OCI-LY3 (cell line): Measurements from ENCODE around the gene ZSCAN29.

ENCODE experiments used
- H2AFZ ChIP-seq: fragments of 200-600, 300-600 bp; shearing (Covaris generic); 2 replicates; pipeline ENCODE4 v1.6.0; 2014; ENCODE audit warnings: antibody characterized with exemption, low read depth, low read length
- H3K27ac ChIP-seq: fragments of 200-600, 300-600 bp; sonication (generic); 2 replicates; pipeline ENCODE4 v1.5.1; 2014; ENCODE audit warnings: mild to moderate bottlenecking, low read length, moderate library complexity, mixed read lengths
- H3K27me3 ChIP-seq: fragments of 200-600, 300-600 bp; sonication (generic); 2 replicates; pipeline ENCODE4 v1.6.1; 2014; ENCODE audit warnings: low read depth, low read length, mixed read lengths
- H3K36me3 ChIP-seq: fragments of 200-600, 300-600 bp; sonication (generic); replicated peaks from 2 replicates; pipeline ENCODE3; 2014; ENCODE audit warnings: low read depth, low read length, mixed read lengths
- H3K4me1 ChIP-seq: fragments of 300-600, 200-600 bp; sonication (generic); 2 replicates; pipeline ENCODE4 v1.6.1; 2014; ENCODE audit warnings: low read length, mixed read lengths
- H3K4me2 ChIP-seq: fragments of 200-600, 300-600 bp; sonication (generic); 2 replicates; pipeline ENCODE4 v1.6.1; 2014; ENCODE audit warnings: low read length, mixed read lengths
- H3K4me3 ChIP-seq: fragments of 300-600, 200-600 bp; sonication (generic); 2 replicates; pipeline ENCODE4 v1.5.1; 2014; ENCODE audit warnings: antibody characterized with exemption, mild to moderate bottlenecking, low read length, moderate library complexity
- H3K79me2 ChIP-seq: fragments of 300-600, 200-600 bp; shearing (Covaris generic); 2 replicates; pipeline ENCODE4 v1.6.1; 2014; ENCODE audit warnings: mild to moderate bottlenecking, low read length, mixed read lengths
- H3K9ac ChIP-seq: fragments of 300-600, 200-600 bp; shearing (Covaris generic); 2 replicates; pipeline ENCODE4 v1.6.0; 2014; ENCODE audit warnings: mild to moderate bottlenecking, low read length, moderate library complexity
- H3K9me3 ChIP-seq: fragments of 200-600, 300-600 bp; shearing (Covaris generic); 2 replicates; pipeline ENCODE4 v1.6.1; 2014; ENCODE audit warnings: low read length, mixed read lengths; ENCODE audit not compliant: insufficient read depth
- H4K20me1 ChIP-seq: fragments of 200-600, 300-600 bp; sonication (generic); 2 replicates; pipeline ENCODE4 v1.6.1; 2016; ENCODE audit warnings: low read length, mixed read lengths; ENCODE audit not compliant: insufficient read depth
- CTCF ChIP-seq: fragments of 200-600, 300-600 bp; sonication (generic); IDR thresholded peaks from 2 replicates; pipeline ENCODE4 v1.5.1; 2014; ENCODE audit warnings: antibody characterized with exemption, low read length, low read depth
- EZH2phosphoT487 ChIP-seq: fragments of 200-600 bp; shearing (Covaris generic); IDR thresholded peaks from 2 replicates; pipeline ENCODE4 v1.6.1; 2018; ENCODE audit warnings: antibody characterized with exemption, mixed run types, low read depth

ZSCAN29 gene

GRCh38 chr15:43312378-43312777 lies 58.5 kb downstream of the ZSCAN29 start:
- H3K4me2 ChIP-seq: no peak overlapping the region
- no peak for TF ChIP-seq CTCF
- TF ChIP-seq EZH2phosphoT487: no peak

More at GRCh38 chr15:43312378-43312777, 58.5 kb downstream of the ZSCAN29 start:
- Histone ChIP-seq H3K9me3 (no peaks in the 10 kb centered on the region), H3K79me2 (no peaks in the 10 kb centered on the region), H2AFZ (no peak overlapping the region), H3K4me3 (no peak overlapping the region), H3K36me3 (no peaks in the 10 kb centered on the region), H3K27ac (no peak overlapping the region), H3K27me3 (peaks cover 37% of the 10 kb centered on the region), H3K4me1 (no peaks in the 10 kb centered on the region), H4K20me1 (no peaks in the 10 kb centered on the region), H3K9ac (no peak overlapping the region)
